IPS DF 19.7 (cell line): ENCODE data around the gene TMEM101.
"Not testable (repeated sequence)": the region's sequence is repeated elsewhere in the genome, so short reads cannot be mapped to it uniquely, and the experiment has no call there.

Experiments used
- DNase-seq: peaks from one replicate; pipeline ENCODE4 v3.0.0-alpha.2; 2013; ENCODE audit warnings: low read depth, low spot score

The TMEM101 gene

GRCh38 chr17:44000871-44001460, 13.8 kb downstream of the TMEM101 start:
- DNase-seq, result no peak

GRCh38 chr17:44000141-44000860, 14.5 kb downstream of the TMEM101 start:
- no peak for DNase-seq

GRCh38 chr17:43999024-43999423, 15.7 kb downstream of the TMEM101 start:
- DNase-seq, result no peak

- DNase-seq, result no peak
These were observed 16.2 kb downstream of the TMEM101 start for GRCh38 chr17:43998552-43998951.

- not testable (repeated sequence) for DNase-seq
These were observed 17.6 kb downstream of the TMEM101 start for GRCh38 chr17:43997180-43997579.

GRCh38 chr17:43995150-43995471, 19.7 kb downstream of the TMEM101 start:
- DNase-seq, result no peak

- DNase-seq, result no peak
These were observed 20.3 kb downstream of the TMEM101 start for GRCh38 chr17:43994272-43995149.

GRCh38 chr17:43992641-43993040, 22.1 kb downstream of the TMEM101 start:
- DNase-seq, result no peak

- no peak for DNase-seq
These were observed 26.5 kb downstream of the TMEM101 start for GRCh38 chr17:43988301-43988700.

- DNase-seq, result no peak
These were observed 27.4 kb downstream of the TMEM101 start for GRCh38 chr17:43987131-43988021.

- DNase-seq, result no peak
These were observed 28.4 kb downstream of the TMEM101 start for GRCh38 chr17:43986225-43986981.

- DNase-seq, result no peak
These were observed 30.2 kb downstream of the TMEM101 start for GRCh38 chr17:43984521-43984920.

GRCh38 chr17:43983515-43984411, 31.0 kb downstream of the TMEM101 start:
- DNase-seq, result no peak

- no peak for DNase-seq
These were observed 31.6 kb downstream of the TMEM101 start for GRCh38 chr17:43983196-43983514.

GRCh38 chr17:43982171-43982570, 32.6 kb downstream of the TMEM101 start:
- no peak for DNase-seq

GRCh38 chr17:43979671-43980070, 35.1 kb downstream of the TMEM101 start:
- DNase-seq, result no peak

GRCh38 chr17:43979011-43979410, 35.8 kb downstream of the TMEM101 start:
- no peak for DNase-seq

- no peak for DNase-seq
These were observed 36.7 kb downstream of the TMEM101 start for GRCh38 chr17:43978078-43978477.

GRCh38 chr17:43976963-43977837, 37.6 kb downstream of the TMEM101 start:
- no peak for DNase-seq
